Measurements from ENCODE around the gene UGCG.

- TF ChIP-seq, protein P1, sequence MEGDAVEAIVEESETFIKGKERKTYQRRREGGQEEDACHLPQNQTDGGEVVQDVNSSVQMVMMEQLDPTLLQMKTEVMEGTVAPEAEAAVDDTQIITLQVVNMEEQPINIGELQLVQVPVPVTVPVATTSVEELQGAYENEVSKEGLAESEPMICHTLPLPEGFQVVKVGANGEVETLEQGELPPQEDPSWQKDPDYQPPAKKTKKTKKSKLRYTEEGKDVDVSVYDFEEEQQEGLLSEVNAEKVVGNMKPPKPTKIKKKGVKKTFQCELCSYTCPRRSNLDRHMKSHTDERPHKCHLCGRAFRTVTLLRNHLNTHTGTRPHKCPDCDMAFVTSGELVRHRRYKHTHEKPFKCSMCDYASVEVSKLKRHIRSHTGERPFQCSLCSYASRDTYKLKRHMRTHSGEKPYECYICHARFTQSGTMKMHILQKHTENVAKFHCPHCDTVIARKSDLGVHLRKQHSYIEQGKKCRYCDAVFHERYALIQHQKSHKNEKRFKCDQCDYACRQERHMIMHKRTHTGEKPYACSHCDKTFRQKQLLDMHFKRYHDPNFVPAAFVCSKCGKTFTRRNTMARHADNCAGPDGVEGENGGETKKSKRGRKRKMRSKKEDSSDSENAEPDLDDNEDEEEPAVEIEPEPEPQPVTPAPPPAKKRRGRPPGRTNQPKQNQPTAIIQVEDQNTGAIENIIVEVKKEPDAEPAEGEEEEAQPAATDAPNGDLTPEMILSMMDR (IDR thresholded peaks at IDR 0.05) = no peak
- TF ChIP-seq POLR2A (IDR thresholded peaks at IDR 0.05) (no peak), POLR2AphosphoS5 (IDR thresholded peaks at IDR 0.05) (no peak)
These were observed 69.6 kb downstream of the UGCG start for GRCh38 chr9:111966124-111966723.

All from breast epithelium (tissue), 3 donors.